NCI-H1105 (cell line): Measurements from ENCODE around the gene PPFIBP1.
"Not testable (repeated sequence)": the region's sequence is repeated elsewhere in the genome, so short reads cannot be mapped to it uniquely, and the experiment has no call there.

Source experiments
- DNase-seq: peaks from one replicate; lab custom pipeline; 2025; lab: John Stamatoyannopoulos, UW

Gene PPFIBP1

DNA sequence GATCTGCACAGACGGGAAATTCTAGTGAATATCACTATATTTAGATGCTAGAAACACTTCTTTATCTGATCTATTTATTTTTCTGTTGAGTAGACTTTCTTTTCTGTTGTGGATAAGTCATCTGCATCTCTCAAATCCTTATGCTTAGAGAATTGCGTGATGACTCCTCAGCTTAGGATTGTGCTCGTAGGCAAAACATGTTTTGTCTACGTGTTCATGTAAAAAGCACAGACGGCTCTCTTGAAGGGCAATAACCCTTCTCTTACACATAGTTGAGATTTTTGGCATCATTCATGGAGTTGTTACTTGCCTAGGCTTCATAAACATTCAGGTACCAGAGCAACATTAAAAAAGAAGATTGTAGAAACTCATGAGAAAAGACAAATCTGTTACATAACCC is 18.6 kb downstream of the PPFIBP1 start:
- no peak for DNase-seq

DNA sequence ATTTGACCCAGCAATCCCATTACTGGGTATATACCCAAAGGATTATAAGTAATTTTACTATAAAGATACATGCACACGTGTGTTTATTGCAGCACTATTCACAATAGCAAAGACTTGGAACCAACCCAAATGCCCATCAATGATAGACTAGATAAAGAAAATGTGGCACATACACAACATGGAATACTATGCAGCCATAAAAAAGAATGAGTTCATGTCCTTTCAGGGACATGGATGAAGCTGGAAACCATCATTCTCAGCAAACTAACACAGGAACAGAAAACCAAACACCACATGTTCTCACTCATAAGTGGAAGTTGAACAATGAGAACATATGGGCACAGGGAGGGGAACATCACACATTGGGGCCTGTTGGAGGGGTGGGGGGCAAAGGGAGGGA is 20.9 kb downstream of the PPFIBP1 start:
- DNase-seq, result not testable (repeated sequence)

DNA sequence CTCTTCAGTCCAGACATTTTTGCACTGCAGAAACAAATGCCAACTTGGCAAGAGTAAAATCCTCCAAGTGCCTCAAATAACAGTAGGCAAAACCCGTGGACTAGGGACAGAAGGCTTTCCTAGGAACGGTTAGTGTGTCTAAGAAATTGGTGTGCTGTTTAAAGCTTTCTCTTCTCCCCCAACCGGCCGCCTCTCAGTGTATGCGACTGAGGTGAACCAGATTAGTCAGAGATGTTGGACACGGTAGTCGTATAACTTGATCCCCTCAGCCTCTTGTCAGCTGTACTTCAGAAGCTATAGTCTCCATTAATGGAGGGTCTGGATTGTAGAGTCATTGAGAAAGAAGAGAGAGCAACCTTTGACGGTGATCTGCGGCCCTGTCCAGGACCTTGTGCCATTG is 21.7 kb downstream of the PPFIBP1 start:
- DNase-seq, result no peak

DNA sequence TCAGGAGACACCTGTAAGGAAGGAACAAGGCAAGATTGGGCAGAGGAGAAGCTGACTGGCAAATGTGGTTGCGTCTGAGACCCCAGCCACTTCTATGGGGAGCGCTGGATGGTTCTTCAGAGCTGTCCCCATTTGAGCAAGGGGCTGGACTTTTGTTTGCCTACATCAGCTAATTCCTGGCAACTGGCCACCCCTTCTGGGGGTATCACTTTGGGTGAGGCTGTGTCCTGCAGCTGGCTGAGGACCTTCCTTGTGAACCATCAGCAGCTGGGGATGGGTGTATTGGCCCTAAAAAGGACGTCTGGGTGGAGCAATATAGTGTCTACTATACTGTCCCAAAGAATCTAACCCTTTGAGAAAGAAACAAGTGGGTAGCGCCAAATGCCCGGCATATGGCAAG is 23.6 kb downstream of the PPFIBP1 start:
- DNase-seq, result no peak

DNA sequence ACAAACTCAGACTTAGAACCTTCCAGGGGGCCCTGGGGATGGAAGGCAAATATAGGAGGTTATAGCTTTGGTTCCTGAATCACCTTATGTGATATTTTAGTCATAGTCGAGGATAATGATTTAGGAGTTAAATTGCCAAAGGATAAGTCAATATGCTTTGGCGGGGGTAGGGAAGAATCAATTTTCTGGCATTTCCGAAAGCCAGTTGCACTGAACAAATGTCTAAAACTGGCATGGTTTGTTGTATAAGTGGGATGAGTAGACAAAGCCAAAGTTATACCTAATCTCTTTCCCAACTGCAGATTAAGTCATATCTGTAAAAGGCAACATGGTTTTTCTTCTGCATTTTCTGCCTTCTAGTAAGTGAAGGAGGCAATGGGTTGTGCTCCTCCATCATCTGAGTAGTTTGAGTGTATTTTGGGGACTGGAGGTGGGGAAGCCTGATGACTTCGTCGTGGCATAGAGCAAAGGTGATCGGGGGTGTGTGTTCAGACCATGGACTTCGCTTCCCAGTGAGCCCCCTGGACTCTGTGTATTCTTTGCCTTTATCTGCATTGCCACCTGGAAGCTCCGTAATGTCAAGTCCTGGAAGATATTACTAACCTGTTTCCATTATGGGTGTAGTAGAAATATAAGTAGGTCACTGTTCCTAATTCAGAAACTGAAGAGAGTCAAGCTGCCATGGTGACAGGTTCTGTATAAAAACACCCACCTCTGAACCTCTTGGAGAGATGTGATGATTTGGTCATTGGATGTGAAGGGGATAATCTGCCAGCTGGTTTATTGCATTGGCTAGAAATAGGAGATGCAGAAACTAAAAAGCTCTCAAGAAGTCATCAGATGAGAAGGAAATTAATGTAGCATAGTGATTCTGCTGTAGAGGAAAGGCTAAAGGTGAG is 24.5 kb downstream of the PPFIBP1 start:
- no peak for DNase-seq

DNA sequence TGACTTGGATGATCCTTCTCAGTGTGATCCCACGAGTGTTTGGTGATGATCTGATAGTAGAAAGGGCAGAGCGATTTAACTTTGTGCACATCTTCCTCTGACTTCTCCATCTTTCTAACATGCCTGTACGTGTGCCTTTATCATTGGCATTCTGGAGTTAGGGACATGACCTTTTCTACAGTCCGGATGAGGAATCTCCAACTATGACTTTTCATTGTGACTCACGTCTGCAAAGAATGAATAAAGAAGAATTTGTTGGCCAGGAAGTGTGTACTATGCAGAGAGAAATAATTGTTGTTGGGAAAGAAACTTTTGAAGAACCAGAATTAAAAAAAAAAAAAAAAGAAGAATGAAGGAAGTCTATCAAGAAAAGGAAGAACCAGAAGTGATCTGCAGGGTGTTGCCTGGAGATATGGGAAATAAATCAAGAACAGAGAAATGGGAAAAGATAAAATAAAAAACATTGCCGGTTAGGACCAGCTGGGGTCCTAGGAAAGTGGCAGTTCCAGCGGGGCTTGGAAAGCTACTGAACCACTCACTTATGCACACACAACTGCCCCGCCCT is 25.3 kb downstream of the PPFIBP1 start:
- DNase-seq, result no peak

DNA sequence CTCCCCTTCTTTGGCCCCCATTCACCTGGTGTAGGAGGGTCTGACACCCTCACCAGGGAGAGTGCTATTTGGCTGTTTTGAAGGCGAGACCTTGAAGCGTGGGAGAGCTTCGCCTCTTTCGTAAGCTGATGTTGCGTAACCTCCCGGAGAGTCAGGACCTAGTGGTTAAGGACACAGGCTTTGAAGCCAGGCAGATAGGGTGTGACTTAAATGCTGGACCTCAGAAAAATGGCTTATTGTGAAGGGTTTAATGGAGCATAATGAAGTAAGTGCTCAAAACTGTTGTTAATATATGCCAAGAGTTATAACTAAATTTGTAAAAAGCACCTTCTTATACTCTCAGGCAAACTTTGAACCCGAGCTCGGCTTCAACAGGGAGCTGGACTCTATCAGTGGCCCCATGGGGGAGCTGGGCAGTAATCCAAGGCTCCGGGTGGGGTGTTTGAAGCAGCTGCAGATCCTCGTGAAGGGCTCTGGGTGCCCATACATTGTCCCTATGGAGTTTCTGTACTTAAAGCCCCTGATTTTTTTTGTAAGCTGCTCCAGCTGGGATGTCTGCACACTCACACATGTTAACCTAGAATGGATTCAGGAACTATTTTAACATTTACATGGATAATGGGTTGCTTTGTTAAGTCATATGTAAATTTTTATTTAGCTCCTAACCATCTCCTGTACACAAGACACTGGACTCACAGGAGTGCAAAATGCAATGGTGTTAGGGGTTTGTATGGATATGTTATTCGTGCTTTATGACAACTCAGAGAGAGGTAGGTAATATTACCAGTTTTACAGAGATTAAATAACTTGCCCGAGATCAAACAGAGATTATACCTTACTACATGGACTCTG is 26.0 kb downstream of the PPFIBP1 start:
- DNase-seq, result peak; percentile 5

DNA sequence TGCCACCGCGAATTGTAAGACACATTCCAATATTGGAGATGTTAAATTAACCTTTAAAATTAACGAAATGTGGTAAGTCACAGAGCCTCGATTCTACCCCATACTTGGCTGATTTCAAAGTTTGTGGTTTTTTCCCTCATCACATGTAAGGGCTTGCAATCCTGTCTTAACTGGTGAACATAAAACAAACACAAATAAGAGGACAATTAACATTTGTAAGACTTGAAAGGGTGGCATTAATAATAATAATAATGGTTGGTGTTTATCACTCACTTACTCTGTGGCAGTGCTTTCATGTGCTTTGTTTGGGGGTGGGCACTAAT is 26.6 kb downstream of the PPFIBP1 start:
- no peak for DNase-seq

DNA sequence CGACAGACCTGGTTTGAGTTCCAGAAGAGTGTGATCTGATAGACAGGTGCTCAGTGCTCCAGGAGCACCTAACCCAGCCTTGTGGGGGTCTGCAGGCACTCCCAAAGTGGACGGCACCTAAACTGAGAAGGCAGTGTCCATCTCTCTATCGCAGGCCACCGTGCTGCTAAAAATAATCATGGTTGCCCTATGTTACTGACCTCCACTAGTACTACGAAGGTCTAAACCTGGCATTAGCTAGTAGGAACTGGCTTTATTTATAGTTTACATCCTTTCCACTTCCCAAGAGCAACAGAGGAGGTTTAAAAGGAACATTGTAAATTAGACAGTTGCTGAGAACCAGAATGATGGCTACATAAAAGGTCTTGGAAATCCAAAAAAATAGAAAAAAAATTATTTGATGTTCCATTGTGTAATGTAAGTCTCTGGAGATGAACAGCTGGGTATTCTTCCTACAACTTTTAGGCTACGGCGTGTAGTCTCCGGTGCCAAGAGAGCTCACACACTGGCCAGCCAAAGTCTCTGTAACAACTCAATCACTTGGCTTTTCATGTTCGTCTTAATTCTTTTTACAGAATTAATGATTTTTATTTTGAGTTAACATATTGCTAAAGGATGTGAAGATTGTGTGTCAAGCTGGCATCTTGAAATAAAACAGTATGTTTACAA is 27.3 kb downstream of the PPFIBP1 start:
- DNase-seq, result no peak

DNA sequence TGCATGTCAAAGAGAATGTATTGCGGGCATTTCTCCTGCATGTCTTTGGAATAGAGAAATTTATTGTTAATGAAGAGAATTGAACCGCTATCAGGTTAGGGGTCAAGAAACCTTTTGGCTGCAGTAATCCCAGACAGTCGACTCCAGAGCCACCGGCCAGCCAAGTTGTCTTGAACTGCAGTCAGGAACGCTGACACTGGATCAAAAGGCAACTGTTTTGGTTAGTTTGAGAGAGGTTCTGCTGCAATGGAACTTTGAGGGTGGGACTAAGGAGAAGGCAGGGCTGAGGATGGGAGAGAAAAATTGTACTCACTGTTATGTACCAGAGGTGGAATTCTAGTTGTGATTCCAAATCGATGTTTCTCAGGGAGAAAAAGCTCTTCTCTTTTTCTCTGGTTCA is 28.2 kb downstream of the PPFIBP1 start:
- no peak for DNase-seq

DNA sequence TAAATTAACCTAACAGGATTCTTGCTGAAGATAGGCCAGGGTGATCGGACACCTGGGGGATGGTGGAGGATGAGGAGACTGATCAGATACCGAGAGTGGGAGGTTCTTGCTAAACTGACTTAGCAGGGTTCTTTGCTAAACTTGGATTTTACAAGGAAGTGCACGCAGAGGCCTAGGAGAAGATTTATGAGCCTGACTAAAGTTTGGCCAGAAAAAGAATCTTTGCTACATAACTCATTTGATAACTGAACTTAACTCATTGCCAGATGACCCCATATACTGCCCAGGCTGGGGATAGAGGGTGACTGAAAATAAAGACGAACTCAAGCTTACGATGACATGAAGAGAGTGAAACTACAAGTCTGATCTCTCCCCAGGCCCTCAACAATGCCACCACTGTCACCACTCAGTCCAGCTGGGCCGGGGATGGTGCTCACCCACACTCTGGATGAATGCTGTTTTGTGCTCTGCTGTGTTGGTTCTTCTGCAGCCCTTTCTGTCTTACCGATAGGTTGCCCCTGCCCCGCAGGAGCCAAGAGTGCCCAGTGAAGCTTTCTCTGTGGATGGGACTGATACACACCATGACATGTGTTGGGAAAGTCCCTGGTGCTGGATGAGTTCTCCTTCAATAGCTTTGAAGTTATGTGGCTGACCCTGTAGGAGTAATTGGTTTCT is 29.0 kb downstream of the PPFIBP1 start:
- no peak for DNase-seq

DNA sequence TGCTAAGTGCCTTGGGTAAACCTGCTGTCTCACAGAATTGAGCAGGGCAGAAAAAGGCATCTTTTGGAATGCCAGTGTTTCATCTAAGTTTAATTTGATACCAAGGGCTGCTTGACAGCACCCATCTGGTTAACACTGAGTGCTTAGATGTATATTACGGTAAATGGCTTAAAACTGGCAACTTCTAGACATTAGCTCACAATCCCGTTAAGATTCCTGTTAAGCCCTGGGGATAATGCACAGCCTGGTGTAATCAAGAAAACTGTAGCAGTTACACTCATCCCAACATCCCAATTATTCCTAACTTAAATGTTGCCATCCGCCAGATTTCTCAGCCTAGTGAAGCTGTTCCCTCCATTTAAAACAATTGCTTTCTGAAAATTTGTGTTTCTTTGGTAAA is 29.9 kb downstream of the PPFIBP1 start:
- DNase-seq, result no peak

DNA sequence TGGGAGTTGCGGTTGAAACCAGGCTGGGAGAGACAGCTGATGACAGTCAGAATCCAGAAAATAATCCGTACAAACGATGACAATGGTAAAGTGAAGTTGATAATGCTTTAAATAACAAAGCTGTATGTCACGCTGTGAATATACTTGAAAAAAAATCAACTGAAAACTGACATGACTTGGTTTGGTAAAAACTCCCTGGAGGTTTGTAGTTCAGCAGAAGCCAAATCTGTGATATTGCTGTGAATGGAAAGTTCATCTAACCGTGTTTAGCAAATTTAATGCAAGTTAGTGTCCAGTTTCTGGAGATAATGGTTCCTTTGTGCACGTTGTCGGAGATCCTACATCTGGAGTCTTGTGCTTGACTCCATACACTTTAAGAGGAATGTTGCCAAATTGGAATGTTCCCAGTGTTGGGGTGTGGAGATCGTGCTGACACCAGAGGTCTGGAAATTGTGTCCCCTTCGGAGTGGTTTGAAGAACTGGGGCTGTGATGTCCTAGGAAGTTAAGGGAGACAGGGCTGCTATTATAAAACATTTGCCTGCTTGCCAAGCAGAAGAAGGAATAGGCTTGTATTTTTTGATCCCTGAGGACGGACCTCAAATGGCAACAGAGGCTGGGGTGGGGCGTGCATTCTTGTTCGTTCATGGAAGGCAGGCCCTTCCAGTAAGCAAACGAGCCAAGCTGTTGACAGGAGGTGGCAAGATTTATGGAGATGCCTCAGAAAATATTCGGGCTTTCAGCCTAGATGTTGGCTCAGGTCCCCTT is 30.6 kb downstream of the PPFIBP1 start:
- DNase-seq, result no peak

DNA sequence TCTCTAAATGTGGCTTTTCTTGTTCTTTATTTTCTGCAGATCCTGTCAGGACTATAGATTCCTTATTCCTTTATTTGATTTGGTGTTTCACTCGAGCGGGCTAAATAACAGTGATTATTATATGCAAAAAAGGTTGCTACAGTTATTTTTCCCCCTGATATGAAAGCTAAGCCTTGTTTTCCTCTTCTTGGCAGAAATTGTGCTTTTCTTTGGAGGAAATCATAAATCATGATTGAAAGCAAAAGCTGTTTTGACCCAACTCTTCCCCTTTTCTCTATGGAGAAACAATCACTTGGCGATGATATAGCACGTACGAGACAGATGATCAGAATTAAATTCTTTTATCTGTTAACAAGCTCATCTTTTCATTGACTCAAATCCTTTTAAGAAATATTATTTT is 31.4 kb downstream of the PPFIBP1 start:
- no peak for DNase-seq

DNA sequence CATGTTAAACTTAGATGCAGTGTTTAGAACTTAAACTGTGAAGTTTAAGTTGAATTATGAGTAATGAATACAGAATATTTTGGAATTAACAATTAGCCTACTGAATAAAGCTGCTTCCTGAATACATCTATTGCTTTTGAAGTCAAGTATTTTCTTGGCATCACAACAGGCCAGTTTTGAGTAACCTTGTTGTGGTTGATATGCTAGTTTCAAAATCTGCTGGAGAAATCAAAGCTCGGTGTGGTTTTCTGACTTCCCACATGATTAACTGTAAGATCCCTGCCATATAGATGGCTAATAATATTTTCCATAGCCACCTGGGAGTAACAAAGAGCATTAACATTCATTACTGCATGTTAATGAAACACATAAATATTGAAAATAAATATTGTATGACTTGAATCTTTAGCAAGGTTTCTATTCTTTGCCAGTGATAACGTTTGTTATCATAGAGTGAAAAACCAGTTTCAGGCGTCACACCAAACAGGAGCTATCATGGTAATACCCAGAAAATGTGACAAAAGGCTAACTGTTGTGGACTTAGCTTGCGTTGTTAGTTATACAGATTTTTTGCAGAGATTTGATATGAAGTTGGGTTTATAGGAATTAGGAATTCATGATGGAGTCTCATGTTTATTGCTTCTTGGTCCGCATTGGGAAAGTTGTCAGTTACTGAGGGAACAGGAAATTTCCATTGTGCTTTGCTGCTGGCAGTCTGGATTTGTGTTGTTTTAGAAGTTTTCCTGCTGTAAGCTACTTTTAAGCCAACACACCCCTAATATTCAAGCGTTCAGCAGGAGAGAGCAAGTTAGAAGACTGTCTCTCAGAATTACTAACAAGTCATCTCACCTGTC is 32.1 kb downstream of the PPFIBP1 start:
- no peak for DNase-seq

DNA sequence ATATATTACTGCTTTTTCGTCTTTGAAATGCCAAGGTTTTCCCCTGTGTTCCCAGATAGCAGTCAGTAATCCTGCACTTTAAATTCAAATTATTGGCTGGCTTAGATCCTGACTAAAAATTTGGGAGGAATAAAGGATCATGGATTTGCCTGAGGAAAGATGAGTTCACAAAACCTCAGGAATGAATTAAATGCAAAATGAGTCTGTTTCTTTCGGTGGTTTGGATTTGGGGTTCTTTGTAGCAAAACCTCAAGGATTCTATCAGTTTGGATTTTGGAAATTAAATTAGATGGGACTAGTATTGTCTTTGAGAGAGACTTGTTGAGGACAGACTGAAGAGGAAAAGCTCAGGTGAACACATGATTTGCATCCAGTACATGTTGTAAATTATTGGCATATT is 36.1 kb downstream of the PPFIBP1 start:
- DNase-seq, result no peak

DNA sequence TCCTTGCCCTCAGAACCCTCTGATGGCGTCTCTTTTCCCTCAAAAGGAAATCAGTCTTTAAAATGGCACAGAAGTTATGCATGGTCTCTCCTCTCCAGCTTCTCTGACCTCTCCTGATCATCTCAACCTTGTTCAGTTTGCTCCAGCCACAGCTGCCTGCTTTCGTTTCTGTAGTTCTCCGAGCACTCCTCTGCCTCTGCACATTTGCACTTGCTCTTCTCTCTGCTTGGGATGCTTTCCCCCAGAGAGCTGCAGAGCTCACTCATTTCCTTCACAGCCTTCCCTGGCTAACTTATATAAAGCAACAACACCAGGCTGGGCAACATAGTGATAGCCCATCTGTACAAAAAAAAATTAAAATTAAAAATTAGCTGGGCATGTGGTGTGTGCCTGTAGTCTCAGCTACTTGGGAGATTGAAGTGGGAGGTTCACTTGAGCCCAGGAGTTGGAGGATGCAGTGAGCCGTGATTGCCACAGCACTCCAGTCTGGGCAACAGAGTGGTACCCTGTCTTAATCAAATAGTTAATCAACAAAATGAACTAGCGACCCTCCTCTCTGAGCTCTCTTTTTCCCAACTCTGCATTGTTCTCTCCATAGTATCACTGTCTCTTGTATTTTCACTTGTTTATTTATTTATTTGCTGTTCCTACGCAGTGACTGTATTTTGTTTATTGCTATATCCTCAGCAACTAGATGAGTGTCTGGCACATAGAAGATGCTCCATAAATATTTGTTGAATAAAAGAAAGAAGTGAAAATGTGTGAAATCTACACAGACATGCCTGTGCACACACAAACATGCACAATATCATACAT is 37.7 kb downstream of the PPFIBP1 start:
- no peak for DNase-seq

DNA sequence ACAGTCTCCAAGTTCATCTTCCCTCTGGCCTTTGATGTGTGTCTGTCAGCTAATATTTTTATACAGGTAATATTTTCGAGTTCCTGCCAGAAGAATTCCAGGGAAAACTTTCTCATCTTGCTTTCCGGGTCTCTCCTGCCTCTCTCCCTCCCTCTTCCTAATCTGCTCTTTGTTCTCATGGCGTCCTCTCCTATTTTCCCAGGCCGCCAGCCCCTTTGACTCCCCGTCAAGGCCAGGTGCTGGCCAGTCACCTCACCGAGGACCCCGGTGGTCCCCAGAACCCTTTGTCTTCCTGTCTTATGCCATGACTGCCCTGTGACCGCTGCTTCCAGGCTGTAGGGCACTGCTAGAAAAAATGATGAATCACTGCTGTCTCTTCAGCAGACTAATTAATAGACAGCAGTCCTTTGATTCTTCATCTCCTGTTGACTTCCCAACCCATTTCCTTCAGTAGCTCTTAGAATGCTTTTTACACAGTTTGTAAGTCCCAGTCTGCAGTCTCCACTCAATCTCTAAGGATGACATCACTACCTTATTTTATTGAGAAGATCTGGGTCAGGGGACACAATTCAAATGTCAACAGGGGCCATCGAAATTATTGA is 40.7 kb downstream of the PPFIBP1 start:
- DNase-seq, result no peak

DNA sequence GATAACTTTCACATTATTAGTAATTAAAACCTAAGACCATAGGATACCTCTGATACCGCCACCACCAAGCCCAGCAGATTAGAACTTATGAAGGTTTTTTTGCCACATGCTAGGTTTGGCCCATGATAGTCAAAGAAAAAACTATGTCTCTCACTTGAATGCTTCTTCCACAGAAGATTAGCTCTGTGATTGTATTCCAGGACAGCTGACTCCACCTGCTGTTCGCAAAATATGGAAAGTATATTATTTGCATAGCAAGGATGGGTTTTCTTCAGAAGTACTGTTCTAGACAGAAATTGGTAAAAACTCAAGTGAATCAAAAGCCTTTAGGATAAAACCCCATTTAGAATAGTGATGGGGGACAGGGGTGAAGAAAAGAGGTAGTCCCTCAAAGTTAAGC is 42.2 kb downstream of the PPFIBP1 start:
- no peak for DNase-seq
